ENCODE data around the gene CGB3. TPM values are rescaled to one million over a fixed set of nuclear protein-coding genes. Genes with fewer than 3 reads are reported as not detected.

CGB3 gene
- total RNA-seq, 1 donor from 2014 or later, result not detected

Small RNAs within 50 kb of the gene (microRNA-seq; reads per million reads assigned to microRNA genes)
- not detected for gene MIR6798

Other genes starting within 250 kb of the CGB3 start
- 63.2 TPM for gene BCAT2, start 213.3 kb downstream of the CGB3 start, total RNA-seq
- gene HSD17B14, start 187.8 kb downstream of the CGB3 start, total RNA-seq, result 1.0 TPM
- gene PLEKHA4, start 155.7 kb downstream of the CGB3 start, total RNA-seq, result 23.8 TPM
- 64.8 TPM for gene PPP1R15A, start 151.9 kb downstream of the CGB3 start, total RNA-seq
- gene TULP2, start 125.6 kb downstream of the CGB3 start, total RNA-seq, result not detected
- gene NUCB1, start 124.0 kb downstream of the CGB3 start, total RNA-seq, result 246 TPM
- gene DHDH, start 90.6 kb downstream of the CGB3 start, total RNA-seq, result not detected
- gene BAX, start 69.5 kb downstream of the CGB3 start, total RNA-seq, result 22.4 TPM
- 1,007 TPM for gene FTL, start 59.0 kb downstream of the CGB3 start, total RNA-seq
- gene GYS1, start 31.0 kb downstream of the CGB3 start, total RNA-seq, result 99.1 TPM
- gene RUVBL2, start 30.4 kb downstream of the CGB3 start, total RNA-seq, result 46.8 TPM
- gene LHB, start 7.2 kb downstream of the CGB3 start, total RNA-seq, result not detected
- not detected for gene CGB2, start 7.6 kb upstream of the CGB3 start, total RNA-seq
- gene CGB1, start 12.6 kb upstream of the CGB3 start, total RNA-seq, result not detected
- gene CGB5, start 19.5 kb upstream of the CGB3 start, total RNA-seq, result not detected
- not detected for gene CGB8, start 24.8 kb upstream of the CGB3 start, total RNA-seq
- not detected for gene CGB7, start 33.4 kb upstream of the CGB3 start, total RNA-seq
- gene NTF4, start 40.5 kb upstream of the CGB3 start, total RNA-seq, result not detected
- gene KCNA7, start 48.4 kb upstream of the CGB3 start, total RNA-seq, result 0.81 TPM
- 110 TPM for gene SNRNP70, start 61.1 kb upstream of the CGB3 start, total RNA-seq
- 21.1 TPM for gene LIN7B, start 90.0 kb upstream of the CGB3 start, total RNA-seq
- gene C19orf73, start 94.8 kb upstream of the CGB3 start, total RNA-seq, result 1.8 TPM
- gene PPFIA3, start 95.2 kb upstream of the CGB3 start, total RNA-seq, result 4.1 TPM
- 843 TPM for gene HRC, start 131.1 kb upstream of the CGB3 start, total RNA-seq
- 28.5 TPM for gene TRPM4, start 133.5 kb upstream of the CGB3 start, total RNA-seq

Measured in Right ventricle myocardium inferior (tissue), 1 donor.